ENCODE data around the gene ODC1.

The ODC1 gene

GRCh38 chr2:10478916-10479315 lies 30.8 kb upstream of the ODC1 start:
- TF ChIP-seq REST (IDR thresholded peaks at IDR 0.05; ENCODE audit: low read depth), result no peak
- TF ChIP-seq EGR1 (IDR thresholded peaks at IDR 0.05), result no peak
- TF ChIP-seq NFIC (IDR thresholded peaks at IDR 0.05), result no peak
- TF ChIP-seq EP300 (IDR thresholded peaks at IDR 0.05; ENCODE audit: borderline replicate concordance), result no peak
- TF ChIP-seq TCF12 (IDR thresholded peaks at IDR 0.05; ENCODE audit: low read depth), result no peak
- TF ChIP-seq, protein P1, sequence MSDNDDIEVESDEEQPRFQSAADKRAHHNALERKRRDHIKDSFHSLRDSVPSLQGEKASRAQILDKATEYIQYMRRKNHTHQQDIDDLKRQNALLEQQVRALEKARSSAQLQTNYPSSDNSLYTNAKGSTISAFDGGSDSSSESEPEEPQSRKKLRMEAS (IDR thresholded peaks at IDR 0.05), result no peak
- TF ChIP-seq YY1 (IDR thresholded peaks at IDR 0.05; ENCODE audit: low read depth), result no peak
- TF ChIP-seq ZBTB7A (IDR thresholded peaks at IDR 0.05; ENCODE audit: low read depth), result no peak
- no peak for TF ChIP-seq RAD21 (IDR thresholded peaks at IDR 0.05; ENCODE audit: low read depth)

DNA sequence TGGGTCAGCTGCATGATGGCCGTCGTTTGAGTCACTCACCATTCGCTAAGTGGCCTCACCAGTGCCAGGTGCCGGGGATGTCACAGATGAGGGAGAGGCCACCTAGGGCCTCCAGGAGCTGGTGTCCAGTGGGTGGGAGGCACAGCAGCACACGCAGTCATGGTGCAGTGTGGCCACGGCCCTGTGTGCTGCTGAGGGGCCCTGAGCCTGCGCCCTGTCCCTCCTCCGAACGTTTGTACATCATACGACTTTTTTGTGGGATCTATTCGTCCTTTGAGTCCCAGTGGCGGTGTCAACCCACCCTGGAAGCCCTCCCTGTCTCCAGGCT lies 30.1 kb upstream of the ODC1 start:
- TF ChIP-seq REST (IDR thresholded peaks at IDR 0.05; ENCODE audit: low read depth) (no peak), TCF12 (IDR thresholded peaks at IDR 0.05; ENCODE audit: low read depth) (no peak), NFIC (IDR thresholded peaks at IDR 0.05) (no peak), YY1 (IDR thresholded peaks at IDR 0.05; ENCODE audit: low read depth) (no peak), CEBPB (IDR thresholded peaks at IDR 0.05) (no peak), EP300 (IDR thresholded peaks at IDR 0.05; ENCODE audit: borderline replicate concordance) (no peak), EGR1 (IDR thresholded peaks at IDR 0.05) (no peak), FOXM1 (IDR thresholded peaks at IDR 0.05; ENCODE audit: borderline replicate concordance, low read depth) (no peak), TAF1 (IDR thresholded peaks at IDR 0.05; ENCODE audit: low read depth) (no peak), TEAD4 (IDR thresholded peaks at IDR 0.05) (no peak), CREB1 (IDR thresholded peaks at IDR 0.05; ENCODE audit: low read depth) (no peak), ZBTB7A (IDR thresholded peaks at IDR 0.05; ENCODE audit: low read depth) (no peak)
- TF ChIP-seq, protein P2, sequence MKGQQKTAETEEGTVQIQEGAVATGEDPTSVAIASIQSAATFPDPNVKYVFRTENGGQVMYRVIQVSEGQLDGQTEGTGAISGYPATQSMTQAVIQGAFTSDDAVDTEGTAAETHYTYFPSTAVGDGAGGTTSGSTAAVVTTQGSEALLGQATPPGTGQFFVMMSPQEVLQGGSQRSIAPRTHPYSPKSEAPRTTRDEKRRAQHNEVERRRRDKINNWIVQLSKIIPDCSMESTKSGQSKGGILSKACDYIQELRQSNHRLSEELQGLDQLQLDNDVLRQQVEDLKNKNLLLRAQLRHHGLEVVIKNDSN (IDR thresholded peaks at IDR 0.05), result no peak
- TF ChIP-seq, protein P1 (IDR thresholded peaks at IDR 0.05), result no peak

- TF ChIP-seq, protein P2 (IDR thresholded peaks at IDR 0.05), result no peak
- TF ChIP-seq NFIC (IDR thresholded peaks at IDR 0.05), result no peak
- no peak for TF ChIP-seq FOXM1 (IDR thresholded peaks at IDR 0.05; ENCODE audit: borderline replicate concordance, low read depth)
- TF ChIP-seq, protein P1 (IDR thresholded peaks at IDR 0.05), result no peak
- no peak for TF ChIP-seq EGR1 (IDR thresholded peaks at IDR 0.05)
- no peak for TF ChIP-seq TAF1 (IDR thresholded peaks at IDR 0.05; ENCODE audit: low read depth)
- TF ChIP-seq ZBTB7A (IDR thresholded peaks at IDR 0.05; ENCODE audit: low read depth), result no peak
- TF ChIP-seq REST (IDR thresholded peaks at IDR 0.05; ENCODE audit: low read depth), result no peak
- TF ChIP-seq YY1 (IDR thresholded peaks at IDR 0.05; ENCODE audit: low read depth), result no peak
- TF ChIP-seq CREB1 (IDR thresholded peaks at IDR 0.05; ENCODE audit: low read depth), result no peak
- no peak for TF ChIP-seq RAD21 (IDR thresholded peaks at IDR 0.05; ENCODE audit: low read depth)
- no peak for TF ChIP-seq EP300 (IDR thresholded peaks at IDR 0.05; ENCODE audit: borderline replicate concordance)
- TF ChIP-seq TEAD4 (IDR thresholded peaks at IDR 0.05), result no peak
- TF ChIP-seq CEBPB (IDR thresholded peaks at IDR 0.05), result no peak
- TF ChIP-seq TCF12 (IDR thresholded peaks at IDR 0.05; ENCODE audit: low read depth), result no peak
These were observed 29.5 kb upstream of the ODC1 start for GRCh38 chr2:10477443-10478297.

All from Ishikawa (cell line).